Stimulated activated CD8-positive, alpha-beta memory T cell treated with anti-CD3 and anti-CD28 coated beads, Interleukin-12 subunit alpha, Interleukin-12 subunit beta, amount 100 ng/mL, for 24 hours (primary cell): ENCODE measurements around the gene NEDD4L.

Experiments used
- DNase-seq: peaks from one replicate; pipeline ENCODE4 v3.0.0-alpha.2; 2020; ENCODE audit errors: extremely low read depth

NEDD4L gene

DNA sequence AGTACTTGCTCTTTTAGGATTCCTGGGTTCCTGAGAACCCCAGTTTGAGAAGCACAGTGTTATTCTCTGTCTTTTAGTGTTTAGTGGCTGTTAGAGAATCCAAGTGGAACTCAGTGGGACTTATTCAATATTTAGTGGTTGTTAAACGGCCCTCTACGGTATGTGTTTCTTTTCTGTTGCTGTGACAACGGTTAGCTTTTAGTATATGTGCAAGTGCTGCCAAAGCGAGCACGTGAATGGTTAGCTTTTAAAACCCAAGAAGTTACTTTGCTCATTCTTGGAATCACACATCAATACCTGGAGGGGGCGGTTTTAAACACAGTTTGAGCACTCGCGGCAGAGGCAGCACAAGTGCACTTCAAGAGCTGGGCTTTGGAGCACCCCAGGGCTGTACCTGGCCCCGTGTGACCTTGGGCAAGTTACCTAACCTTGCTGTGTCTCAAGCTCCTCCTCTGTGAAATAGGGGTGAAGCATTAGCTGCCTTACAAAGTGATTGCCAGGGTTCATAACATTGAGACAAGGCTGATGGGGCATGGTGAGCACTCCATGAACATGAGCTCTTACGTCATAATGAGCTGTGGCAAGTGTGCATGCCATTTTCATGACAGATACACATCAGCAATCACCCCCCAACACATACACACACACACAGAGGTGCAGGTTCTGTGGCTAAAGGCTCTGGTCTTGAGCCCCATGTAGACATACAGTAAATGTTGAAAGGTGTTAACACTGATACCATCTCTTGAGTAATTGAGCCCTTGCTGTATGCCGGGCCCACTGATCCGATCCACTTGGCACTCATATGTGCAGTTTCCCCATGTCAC is 350.8 kb downstream of the NEDD4L start:
- no peak for DNase-seq

DNA sequence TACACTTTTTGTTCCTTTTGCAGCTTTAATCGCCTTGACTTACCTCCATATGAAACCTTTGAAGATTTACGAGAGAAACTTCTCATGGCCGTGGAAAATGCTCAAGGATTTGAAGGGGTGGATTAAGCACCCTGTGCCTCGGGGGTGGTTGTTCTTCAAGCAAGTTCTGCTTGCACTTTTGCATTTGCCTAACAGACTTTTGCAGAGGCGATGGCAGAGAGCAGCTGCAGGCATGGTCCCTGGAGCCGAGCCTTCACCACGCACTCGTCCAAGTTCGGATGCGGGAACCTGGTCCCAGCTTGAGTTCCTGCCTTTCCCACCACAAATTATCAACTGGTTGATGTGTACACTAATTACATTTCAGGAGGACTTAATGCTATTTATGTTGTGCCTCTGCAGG is 352.1 kb downstream of the NEDD4L start:
- no peak for DNase-seq

DNA sequence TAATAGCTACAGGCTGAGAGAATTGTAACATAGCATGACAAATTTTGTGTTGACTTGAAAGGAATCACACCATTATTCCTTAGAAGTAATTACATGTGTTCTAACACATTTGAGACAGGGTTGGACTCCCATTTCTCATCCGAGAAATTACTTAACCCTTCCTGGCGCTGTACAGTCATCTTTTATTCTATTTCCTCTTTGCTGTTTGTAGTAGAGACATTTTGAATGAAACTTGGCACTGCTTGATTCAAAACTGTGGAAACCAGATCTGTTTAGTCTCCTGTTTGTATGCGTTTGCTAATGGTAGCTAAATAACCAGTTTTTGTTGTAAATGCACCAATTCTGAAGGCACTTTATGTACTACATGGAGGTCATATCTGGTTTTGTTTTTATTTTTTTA is 352.9 kb downstream of the NEDD4L start:
- no peak for DNase-seq

DNA sequence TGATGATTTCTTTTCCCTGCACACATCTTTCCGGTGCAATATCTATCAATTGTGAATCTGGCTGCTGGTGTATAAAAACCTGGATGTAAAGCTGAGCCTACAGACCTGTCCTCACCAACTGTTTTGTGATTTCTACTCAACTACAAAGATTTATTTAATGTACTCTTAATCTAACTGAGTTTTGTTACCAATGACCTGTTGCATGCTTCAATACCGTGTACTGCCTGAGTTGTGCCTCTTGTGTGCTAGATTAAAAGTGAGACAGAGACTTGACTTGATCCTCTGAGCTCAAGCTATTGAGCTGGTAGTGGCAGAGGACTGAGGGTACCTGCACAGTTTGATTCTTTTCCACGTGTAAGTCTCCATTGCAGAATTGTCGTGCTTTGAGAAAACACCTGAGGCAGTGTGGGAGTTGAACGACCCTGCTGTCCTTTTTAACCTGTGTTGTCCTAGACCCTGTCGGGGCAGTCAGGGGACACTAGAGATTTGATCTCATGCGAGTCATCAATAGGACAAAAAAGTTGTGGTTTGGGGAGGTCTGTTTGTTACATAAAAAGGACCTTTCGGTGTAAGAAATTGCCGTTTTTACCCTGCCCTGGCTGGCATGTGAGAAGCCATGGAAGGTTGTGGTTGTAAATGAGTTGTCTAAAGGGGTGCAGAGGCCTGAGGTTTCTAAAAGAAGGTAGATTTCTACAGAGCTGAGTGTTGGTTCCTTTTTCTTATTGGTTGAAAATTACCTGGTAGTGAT is 353.5 kb downstream of the NEDD4L start:
- DNase-seq = no peak

DNA sequence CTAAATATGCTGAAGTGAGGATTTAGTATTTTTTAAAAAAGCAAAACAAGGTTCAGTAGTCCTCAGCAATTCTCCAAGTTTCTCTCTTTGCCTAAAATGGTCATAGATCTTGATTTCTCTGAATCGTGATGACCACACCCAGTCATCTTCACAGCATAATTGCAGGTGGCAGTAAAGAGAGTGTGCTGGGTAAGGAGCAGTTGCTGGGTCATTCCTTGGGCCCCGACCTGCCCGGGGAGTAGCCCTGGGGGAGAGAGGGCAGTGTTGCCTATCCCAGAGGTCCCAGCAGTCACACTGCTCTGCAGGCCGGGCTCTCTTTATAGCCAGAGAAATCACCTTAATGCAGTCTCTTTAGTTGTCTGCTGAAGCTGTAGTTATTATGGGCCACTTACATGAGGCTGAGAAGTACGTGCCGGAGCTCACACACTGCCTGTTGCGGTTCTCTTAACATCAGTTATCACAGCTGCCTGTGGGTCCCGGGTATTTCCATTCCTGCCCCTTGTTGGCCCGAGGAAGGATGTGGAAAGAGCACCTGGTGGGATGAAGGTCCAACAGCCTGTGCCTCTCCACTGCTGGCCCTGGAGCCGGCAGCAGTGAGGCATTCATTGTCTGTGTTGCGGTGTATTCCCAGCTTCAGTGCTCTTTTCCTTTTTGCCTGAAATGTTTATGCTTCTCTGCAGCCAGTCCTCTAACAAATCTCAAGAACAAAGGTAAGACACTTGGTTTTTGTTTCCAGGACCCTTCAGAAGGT is 354.8 kb downstream of the NEDD4L start:
- no peak for DNase-seq

DNA sequence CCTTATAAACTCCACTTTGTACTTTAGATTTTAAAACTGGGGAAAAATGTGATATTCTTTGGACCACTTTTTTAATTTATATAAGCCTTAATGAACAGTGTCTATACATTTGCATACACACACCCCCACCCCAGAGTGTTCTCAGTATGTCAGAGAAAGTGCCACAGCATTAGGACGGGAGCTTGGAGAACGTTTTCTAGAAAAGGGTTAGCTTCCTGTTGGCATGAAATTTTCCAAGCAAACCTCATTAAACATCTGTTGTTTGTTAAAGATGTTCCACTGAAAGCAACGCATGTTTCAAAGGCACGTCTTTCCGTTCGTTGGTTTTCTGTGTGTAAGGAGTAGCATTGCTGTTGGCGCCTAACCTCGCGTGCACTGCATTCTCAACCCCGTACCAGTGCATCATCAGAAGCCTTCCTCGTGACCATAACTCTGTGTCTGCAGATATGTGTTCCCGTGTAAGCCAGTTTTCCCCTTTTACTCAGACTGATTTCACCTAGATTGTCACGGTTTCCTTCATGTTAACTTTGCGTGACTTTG is 356.4 kb downstream of the NEDD4L start:
- DNase-seq = no peak

DNA sequence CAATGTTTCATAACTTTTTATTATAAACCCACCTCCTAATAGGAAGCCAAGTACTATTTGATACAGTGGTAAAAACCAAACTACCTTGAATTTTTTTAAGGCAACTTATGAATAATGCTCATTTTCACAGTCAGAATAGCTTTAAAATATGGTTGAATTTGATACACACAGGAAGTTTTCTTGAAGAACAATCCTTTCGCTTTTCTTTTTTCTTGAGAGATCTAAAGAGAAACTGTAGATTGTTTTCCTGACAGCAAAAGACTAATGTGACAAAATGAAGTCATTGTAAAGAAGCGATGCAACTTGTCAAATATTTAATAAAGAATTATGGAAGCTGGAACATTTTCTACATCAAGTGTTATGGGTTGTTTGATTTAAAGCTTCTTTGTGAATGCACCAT is 357.2 kb downstream of the NEDD4L start:
- DNase-seq = no peak

DNA sequence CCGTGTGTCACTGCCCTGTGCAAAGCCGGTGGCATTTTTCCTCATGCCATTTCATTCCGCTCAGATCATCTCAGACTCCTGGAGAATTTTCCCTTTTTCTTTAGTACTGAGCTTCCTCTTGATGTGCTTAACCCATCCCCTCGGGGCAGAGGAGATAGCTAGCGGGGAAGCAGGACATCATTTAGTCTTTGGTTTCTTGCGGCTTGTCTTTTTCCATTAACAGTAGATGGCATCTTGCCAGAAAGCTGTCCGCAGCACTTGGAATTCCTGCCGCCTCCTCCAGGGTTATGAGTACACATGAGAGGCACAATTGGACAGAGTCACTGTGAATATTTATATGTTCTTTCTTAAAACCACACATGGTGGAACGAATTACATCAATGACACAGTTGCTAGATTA is 358.2 kb downstream of the NEDD4L start:
- no peak for DNase-seq

DNA sequence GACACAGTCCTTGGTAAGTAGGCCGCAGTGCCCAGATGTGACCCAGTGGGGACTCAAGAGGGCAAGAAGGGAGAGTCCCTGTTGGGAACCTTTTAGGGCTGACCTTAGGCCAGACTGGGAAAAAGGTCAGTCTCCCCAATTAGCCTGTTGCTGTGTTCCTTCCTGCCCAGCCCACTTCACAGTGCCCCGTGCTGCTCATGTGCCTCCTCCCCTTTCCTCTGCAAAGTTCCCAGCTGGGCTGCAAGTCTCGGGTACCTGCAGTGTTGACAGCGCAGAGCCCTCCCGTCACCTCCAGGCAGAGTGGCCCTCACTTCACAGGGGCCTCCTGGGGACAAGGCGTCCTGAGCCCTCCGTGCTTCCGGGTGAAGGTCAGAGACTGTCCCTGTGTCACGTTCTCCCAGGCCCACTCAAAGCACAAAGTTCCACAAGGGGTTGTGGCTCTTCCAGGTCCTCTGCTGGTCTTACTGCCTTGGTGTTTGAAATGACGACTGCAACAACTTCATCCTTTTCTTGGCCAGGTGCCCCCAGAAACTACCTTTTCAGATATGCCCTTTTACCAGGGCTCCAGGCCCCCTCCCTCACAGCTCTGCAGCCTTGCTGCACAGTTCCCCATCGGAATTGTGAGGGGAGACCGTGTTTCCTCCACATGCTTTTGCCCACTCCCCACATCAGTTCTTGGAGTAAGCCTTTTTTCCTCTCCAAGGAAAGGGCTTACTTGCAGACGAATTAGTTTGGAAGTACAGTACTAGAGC is 359.1 kb downstream of the NEDD4L start:
- no peak for DNase-seq

DNA sequence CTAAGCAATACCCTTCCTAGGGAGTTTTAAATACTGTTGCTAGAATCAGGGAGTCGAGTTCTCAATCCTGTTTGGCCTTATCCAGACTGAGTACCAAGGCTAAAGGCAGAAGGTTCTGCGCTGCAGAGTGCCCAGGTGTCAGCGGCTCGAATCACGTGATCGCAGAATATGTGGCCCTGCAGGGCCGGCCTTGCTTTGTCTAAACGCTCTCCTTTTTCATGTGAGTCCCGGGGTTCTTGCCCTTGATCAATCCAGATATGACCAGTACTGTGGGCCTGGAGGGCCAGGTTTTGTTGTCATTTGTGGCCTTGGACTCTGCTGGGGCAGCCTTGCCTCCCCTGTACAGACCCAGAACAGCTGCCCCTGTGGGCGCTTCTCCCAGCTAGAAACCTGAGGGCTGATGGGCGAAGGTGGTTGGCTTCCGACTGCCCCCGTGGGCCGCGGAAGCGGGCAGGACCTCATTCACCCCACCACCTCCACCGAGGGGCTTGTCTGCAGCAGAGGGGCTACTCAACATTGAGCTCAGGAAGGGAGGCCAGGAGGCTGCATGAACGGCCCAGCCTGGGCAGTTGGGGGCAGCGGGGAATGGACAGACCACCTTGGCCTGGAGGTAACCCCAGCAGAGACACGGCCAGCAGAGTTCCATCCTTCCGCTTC is 359.9 kb downstream of the NEDD4L start:
- no peak for DNase-seq

DNA sequence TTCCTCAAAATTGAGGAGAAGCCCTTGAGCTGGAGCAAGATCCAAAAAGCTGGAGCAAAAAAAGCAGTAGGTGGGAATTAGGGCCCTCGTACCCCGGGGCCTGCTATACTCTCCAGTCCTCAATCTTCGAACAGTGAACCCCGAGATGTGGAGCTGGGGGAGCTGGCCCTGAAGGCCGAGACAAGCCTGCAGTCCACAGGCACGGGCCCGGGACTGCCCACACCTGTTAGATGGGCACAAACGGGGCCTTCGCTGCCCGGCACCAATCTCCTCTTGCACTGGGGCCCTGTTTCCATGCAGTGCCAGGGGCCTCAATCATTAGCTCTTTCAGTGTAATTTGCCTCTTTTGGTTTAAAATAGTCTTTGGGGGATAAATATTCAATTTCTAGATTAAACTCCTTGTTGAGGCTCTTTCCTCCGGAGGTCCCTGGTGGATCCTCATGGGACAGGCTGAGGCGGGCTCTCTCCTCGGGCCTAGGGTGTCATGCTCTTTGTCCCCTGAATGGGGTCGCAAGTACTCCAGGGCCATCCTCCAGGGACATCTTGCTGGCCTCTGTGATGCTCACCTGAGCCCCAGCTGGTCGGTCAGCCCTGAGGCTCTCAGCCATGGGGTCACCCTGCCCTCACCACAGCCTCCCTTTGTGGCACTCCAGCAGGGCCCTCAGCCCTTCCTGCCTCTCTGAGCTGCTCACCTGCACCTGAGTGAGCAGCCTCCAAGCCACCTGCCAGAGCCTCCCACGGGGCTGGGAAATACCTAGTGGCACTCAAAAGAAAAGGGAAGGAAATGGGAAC is 361.3 kb downstream of the NEDD4L start:
- no peak for DNase-seq

DNA sequence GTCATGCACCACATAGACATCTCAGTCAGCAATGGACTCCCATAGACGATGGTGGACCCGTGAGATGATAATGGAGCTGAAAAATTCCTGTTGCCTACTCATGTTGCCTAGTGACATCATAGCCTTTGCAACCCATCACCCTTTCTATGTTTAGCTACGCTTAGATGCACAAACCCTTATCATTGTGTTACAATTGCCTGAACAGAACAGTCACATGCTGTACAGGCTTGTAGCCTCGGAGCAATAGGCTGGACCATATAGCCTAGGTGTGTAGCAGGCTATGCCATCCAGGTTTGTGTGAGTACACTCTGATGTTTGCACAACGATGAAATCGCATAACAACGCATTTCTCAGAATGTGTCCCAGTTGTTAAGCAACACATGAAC is 363.2 kb downstream of the NEDD4L start:
- no peak for DNase-seq

DNA sequence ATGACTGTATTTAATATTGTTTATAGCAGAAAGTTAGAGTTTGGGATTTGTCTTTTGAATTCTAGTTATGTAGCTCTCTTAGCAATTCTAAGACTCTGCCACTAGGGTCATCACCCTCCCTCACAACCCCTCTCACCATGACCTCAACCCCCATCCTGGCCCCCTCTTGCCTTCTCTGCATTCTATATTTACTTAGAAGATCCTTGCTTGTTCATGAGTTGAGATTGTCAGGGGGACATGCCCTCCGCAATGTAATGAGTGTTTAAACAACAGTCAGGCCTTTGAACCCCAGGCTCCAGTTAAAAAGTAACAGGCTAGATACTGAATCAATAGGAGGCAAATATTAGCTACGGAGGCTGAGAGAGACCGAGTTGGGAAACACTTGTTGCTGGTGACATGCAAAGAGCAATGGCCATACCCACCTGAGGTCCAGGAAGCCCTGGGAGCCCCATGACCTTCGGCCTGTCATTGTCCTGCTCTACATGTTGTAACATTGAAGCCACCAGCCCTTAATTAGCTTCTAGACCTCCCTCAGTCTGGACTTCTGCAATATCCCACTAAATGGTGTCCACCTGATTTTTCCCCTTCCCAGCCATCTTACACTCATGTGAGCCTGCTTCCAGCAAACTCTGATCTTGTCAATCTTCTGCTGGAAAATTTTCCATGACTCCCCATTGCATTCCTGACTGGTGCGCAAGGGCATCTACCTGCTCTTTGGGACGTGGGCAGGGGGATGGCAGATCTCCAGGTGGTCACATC is 363.8 kb downstream of the NEDD4L start:
- DNase-seq = no peak

DNA sequence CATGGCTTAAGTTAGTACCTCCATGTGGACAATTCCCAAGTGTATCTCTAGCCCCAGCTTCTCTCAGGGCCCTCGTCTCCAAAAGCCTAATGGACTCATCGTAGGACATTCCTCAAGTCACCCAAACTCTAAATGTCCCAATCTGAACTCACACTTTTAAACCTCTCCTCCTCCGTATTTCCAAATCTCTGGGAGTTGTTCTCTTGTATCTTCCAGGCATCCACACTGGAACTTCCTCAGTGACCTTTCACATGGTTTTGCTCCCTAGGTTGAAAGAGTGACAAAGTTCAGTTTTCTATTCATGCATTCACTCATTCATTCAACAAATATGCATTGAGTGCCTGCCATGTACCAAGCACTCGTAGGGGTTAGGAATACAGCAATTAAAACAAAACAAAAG is 364.6 kb downstream of the NEDD4L start:
- no peak for DNase-seq

DNA sequence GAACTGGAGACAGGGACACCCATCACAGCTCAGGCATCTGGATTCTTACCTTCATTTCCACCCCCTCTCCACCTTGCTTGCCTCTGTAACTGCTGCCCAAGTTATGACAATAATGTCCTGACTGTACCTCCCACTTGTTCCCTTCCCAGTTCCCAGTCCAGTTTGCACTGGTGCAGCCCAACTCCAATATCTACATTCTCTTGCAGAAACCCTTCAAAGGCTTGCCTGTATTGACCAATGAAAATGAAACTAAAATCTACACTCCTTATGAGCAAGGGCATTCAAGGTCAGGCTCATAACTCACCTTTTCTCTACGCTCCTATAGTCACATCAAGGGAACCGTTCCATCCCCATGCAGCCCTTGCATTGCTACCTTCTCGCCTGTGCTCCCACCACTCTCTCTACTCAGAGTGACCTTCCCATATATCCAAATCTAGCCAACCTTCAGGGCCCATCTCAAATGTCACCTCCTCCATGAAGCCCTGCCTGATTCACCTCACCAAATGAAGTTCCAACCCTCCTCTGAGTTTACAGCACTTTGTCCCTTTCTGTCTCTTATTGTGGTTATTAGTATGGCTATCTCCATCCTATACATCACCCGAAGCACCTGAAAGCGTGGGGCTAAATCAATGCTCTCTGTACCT is 365.9 kb downstream of the NEDD4L start:
- DNase-seq = no peak

DNA sequence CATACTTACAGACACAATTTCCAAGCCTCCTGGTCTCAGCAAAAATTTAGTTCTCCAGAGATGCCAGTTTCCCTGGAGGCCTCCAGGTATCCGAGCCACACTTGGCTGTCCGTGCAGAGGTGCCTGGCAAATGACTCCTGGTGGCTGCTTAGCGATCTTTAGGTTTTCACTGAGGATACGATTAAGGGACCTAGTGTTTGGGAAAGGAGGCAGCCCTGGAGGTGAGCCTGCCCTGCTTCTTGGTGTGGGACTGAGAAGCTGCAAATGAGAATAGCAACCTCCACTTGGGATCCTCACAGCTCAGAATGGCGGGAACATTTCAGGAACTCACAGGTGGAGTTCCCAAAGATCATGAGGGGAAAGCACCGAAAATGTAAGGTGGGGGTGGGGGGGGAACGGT is 367.3 kb downstream of the NEDD4L start:
- DNase-seq = no peak

DNA sequence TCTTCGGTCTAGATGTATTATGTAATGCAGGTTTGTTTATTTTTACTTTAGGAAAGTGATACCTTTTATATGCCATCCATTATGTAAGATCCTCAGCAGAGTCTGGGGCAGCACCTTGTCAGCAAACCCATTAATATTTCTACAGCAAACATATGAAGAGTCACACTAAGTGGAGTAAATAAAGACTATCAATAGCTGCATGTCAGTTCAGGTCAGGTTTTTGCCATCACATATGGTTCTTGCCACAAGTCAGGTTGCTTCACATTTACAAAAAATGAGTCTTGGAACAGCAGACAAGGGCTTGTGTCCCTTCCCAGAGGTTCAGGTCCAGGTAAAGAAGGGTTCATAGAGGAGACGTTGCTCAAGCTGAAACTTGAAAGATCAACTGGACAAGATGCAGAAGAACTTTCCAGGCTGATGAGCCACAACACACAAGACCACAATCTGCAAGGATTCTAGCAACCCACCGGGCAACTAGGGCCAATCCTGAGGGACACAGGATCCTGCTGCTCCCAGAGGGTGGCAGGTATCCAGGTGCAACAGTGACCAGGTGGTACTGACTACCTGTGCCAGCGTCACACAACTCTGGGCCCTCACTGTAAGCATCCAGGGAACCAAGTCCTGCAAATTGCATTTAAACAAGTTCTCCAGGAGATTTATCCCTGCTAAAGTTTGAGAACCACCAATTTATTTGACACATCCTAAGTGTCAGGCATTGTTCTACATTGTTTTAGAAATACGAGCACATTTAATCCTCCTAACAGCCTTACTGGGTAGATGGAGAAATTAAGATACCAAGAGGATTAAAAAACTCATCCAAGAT is 369.0 kb downstream of the NEDD4L start:
- DNase-seq = no peak
